Psoas muscle (tissue), 8 donors: ENCODE data around the gene OPRM1. TPM values are rescaled to one million over a fixed set of nuclear protein-coding genes. Genes with fewer than 3 reads are reported as not detected.

Source experiments
- ATAC-seq, 4 donors: fragments of 200-7000 bp; cut with Tn5 transposase; one replicate each; pipeline ENCODE4 v1.9.1; 2020; ENCODE audit warnings: moderate library complexity in 3 of 4, mild to moderate bottlenecking in 2 of 4
- DNase-seq, 2 donors: peaks; one replicate each; pipeline ENCODE4 v3.0.0-alpha.2; 2020
- H3K27ac ChIP-seq: fragments of 200-600 bp; one replicate; pipeline ENCODE4 v1.8.0; 2022
- H3K27me3 ChIP-seq, 3 donors: fragments of 200-600 bp in 1 of 3; one replicate each; pipeline versions ENCODE4 v1.6.1 to v1.8.0; 2013 to 2022; ENCODE audit warnings: low read length in 2 of 3, mild to moderate bottlenecking in 2 of 3, moderate library complexity in 1 of 3; ENCODE audit not compliant: insufficient read depth in 3 of 3
- H3K36me3 ChIP-seq, 2 donors: fragments of 200-600 bp in 1 of 2; one replicate each; pipeline versions ENCODE4 v1.6.1 to v1.8.0; 2013 to 2022; ENCODE audit warnings: low read depth in 1 of 2, mild to moderate bottlenecking in 1 of 2, moderate library complexity in 1 of 2; ENCODE audit not compliant: insufficient read depth in 1 of 2
- H3K4me1 ChIP-seq: fragments of 200-600 bp; one replicate; pipeline ENCODE4 v1.8.0; 2022
- H3K4me3 ChIP-seq: fragments of 200-600 bp; one replicate; pipeline ENCODE4 v1.8.0; 2022; ENCODE audit warnings: mild to moderate bottlenecking
- H3K9me3 ChIP-seq: fragments of 200-600 bp; one replicate; pipeline ENCODE4 v1.8.0; 2022
- WGBS, 3 donors: extraction: QIAGEN DNeasy Blood & Tissue Kit; methylation state at CpG; one replicate each; pipeline versions ENCODE4 v1.1.6 to v1.1.7; 2013; 5-methylcytosine and 5-hydroxymethylcytosine counted together
- intact Hi-C, 2 donors: fragments of 100-400 bp; cut with DNase I; formaldehyde crosslinking; loops; one replicate each; pipeline versions ENCODE4 v1.11.0 to v1.14.2; 2022
- polyA plus RNA-seq, 3 donors: library from polyadenylated mRNA; stranded (reverse); fragments of 200-250 nt; gene quantifications; one replicate each; pipeline ENCODE4 v1.2.3, GENCODE V29; 2013
- total RNA-seq, 4 donors: library from RNA; stranded (reverse); fragmentation: NEBNext Ultra II Directional in 2 of 4; extraction: Animal tissue kit (Norgen Biotek cat#: 25700) in 2 of 4; gene quantifications; one replicate each; pipeline versions ENCODE4 v1.2.1 to v1.2.4, GENCODE V29; 2021 to 2023
- TF ChIP-seq, protein P1 (sequence below): fragments of 200-600 bp; IDR thresholded peaks from one replicate; pipeline ENCODE4 v1.8.0; 2022; ENCODE audit warnings: antibody characterized with exemption
- donor health status: healthy with polysubstance abuse.
- donor health status: DM: no; HTN: no; CAD: no; lungs with moderate emphysema.
- donor health status: Bipolar disorder and iron deficiency.
- donor health status: healthy.
- donor health status: DM: yes; HTN: yes; CAD: no.
- donor health status: DM: no; HTN: no; CAD: no.
- donor health status: DM: no; HTN: no; CAD: no.
- donor health status: DM: yes; HTN: yes; CAD: no.

Gene OPRM1
- total and polyA plus RNA-seq, 7 donors: not detected

- Histone ChIP-seq H3K36me3 (no peaks in the 10 kb centered on the region), H3K27me3 (no peaks in the 10 kb centered on the region), H3K4me3 (no peak overlapping the region), H3K9me3 (no peaks in the 10 kb centered on the region), H3K27ac (no peak overlapping the region), H3K4me1 (no peaks in the 10 kb centered on the region)
- intact Hi-C loops: no loop called here
- 82 to 89% (median 85%) methylated on average over 4 of the region's 4 CpGs for WGBS, 3 donors
- no peak for DNase-seq
- ATAC-seq: no peak
- TF ChIP-seq, protein P1, sequence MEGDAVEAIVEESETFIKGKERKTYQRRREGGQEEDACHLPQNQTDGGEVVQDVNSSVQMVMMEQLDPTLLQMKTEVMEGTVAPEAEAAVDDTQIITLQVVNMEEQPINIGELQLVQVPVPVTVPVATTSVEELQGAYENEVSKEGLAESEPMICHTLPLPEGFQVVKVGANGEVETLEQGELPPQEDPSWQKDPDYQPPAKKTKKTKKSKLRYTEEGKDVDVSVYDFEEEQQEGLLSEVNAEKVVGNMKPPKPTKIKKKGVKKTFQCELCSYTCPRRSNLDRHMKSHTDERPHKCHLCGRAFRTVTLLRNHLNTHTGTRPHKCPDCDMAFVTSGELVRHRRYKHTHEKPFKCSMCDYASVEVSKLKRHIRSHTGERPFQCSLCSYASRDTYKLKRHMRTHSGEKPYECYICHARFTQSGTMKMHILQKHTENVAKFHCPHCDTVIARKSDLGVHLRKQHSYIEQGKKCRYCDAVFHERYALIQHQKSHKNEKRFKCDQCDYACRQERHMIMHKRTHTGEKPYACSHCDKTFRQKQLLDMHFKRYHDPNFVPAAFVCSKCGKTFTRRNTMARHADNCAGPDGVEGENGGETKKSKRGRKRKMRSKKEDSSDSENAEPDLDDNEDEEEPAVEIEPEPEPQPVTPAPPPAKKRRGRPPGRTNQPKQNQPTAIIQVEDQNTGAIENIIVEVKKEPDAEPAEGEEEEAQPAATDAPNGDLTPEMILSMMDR: no peak
Observed at GRCh38 chr6:154251116-154251515, 212.1 kb downstream of the OPRM1 start.

- DNase-seq (no peak), ATAC-seq (no peak)
- Histone ChIP-seq H3K27ac (no peak overlapping the region), H3K27me3 (no peaks in the 10 kb centered on the region), H3K36me3 (no peaks in the 10 kb centered on the region), H3K4me1 (no peaks in the 10 kb centered on the region), H3K9me3 (no peaks in the 10 kb centered on the region), H3K4me3 (no peak overlapping the region)
- intact Hi-C loops: no loop called here
- TF ChIP-seq, protein P1: no peak
- 54 to 76% (median 66%) methylated on average over 3 of the region's 3 CpGs for WGBS, 3 donors
Observed at GRCh38 chr6:154252678-154253077, 213.6 kb downstream of the OPRM1 start.

DNA sequence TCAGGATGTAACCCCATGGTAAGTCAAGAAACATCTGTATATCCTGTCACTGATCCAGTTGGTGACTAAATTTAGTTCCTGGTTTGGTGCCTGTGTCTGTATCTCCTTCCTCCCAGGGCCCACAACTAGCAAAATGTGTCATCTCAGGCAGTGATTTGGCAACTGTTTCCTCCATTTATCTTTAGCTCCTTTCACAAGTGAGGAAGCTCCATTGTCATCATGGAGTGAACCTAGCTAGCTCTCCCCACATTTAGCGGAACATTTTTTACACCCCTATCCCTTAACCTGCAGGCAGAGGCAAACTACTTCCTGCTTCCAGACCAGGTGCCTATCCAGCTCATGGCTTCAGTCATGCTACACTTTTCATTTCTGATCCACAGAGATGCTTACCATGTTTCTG lies 218.0 kb downstream of the OPRM1 start:
- Histone ChIP-seq H3K9me3 (no peaks in the 10 kb centered on the region), H3K27me3 (no peaks in the 10 kb centered on the region), H3K36me3 (no peaks in the 10 kb centered on the region), H3K4me3 (no peak overlapping the region), H3K27ac (no peak overlapping the region), H3K4me1 (no peaks in the 10 kb centered on the region)
- ATAC-seq: no peak
- intact Hi-C loops: no loop called here
- DNase-seq: no peak
- TF ChIP-seq, protein P1: no peak
- 80 to 88% (median 87%) methylated on average over 1 of the region's 1 CpG for WGBS, 3 donors

DNA sequence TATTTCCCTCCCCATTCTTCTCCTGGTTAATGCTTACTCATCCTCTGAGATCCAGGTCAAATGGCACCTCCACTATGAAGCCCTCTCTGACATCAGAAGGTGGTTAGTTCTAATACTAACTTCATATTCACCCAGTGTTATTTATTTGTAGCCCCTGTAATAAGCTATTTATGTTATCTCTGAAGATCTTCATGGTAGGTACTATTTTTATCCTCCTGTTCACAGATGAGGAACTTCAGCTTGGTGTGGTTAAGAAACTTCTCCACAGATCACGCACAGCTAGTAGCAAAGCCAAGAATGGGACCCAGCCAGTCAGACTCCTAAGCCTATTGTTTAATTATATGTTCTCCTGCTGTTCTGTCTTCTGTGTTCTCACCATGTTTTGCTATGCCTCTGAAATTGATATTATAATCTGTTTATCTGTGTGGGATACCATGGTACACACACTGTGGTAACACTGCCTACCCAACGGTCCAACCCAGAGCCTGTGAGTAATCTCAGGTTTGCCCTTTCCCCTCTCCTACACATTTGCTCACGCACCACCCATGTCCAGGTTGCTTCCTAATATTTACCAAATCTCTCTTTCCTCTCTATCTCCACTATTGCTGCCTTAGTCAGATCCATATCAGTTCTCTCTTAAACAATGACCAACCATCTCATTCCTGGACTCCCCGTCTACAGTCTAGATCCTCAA lies 219.2 kb downstream of the OPRM1 start:
- no peak overlapping the region for H3K4me3 ChIP-seq
- H3K9me3 ChIP-seq: no peaks in the 10 kb centered on the region
- no peaks in the 10 kb centered on the region for H3K27me3 ChIP-seq
- DNase-seq: no peak
- ATAC-seq: no peak
- no peaks in the 10 kb centered on the region for H3K36me3 ChIP-seq
- H3K27ac ChIP-seq: no peak overlapping the region
- TF ChIP-seq, protein P1: no peak
- intact Hi-C loops: no loop called here
- no peaks in the 10 kb centered on the region for H3K4me1 ChIP-seq
- 69 to 78% (median 70%) methylated on average over 4 of the region's 4 CpGs for WGBS, 3 donors
